Measurements from ENCODE around the gene PCNX3. TPM values are rescaled to one million over a fixed set of nuclear protein-coding genes. Genes with fewer than 3 reads are reported as not detected.

PCNX3 gene
- total and polyA plus RNA-seq, 10 of the 15 experiments (the other 5 are each of a cell fraction or from before 2014, with no cell fraction given): 0.03 to 46.6 (median 8.4) TPM

DNA sequence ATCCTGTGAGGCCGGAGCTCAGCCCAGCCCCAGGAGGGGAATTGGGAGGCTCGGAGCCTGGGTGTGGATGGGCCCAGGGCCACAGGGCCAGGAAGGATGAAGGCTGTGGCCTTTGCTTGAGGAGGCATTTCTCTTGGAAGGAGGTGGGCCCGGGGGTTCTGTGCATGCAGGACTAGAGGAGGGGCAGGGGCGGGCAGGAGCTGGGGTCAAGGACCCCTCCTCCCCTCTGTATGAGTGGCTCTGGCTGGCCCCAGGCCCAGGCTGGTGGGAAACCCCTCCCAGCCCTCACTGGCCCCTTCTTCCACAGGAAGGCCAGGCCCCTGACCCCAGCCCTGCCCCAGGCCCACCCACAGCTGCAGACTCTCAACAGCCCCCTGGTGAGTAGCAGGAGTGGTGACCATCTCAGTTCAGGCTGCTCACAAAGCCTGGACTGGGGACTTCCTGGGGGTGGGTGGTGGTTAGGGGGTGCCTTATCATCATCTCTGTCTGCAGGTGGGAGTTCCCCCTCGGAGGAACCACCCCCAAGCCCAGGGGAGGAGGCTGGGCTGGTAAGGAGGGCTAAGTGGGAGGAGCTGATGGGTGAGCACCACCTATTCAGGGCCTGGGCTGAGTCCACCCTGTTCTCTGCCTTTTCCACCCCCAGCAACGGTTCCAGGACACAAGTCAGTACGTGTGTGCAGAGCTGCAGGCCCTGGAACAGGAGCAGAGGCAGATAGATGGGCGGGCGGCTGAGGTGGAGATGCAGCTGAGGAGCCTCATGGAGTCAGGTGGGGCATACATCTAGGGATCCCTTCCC is 25.9 kb upstream of the PCNX3 start (continued):
- 0 out of 2 replicates have a peak, but pooled peaks have one; percentile 15 for TF ChIP-seq IKZF1 (conservative IDR thresholded peaks at IDR 0.05)
- no peak for TF ChIP-seq NRF1 (conservative IDR thresholded peaks at IDR 0.05; ENCODE audit: low read depth, low read length)
- TF ChIP-seq PAX8 (IDR thresholded peaks at IDR 0.05): no peak
- TF ChIP-seq ZNF24 (IDR thresholded peaks at IDR 0.05): no peak
- no peak for TF ChIP-seq KAT2A (conservative IDR thresholded peaks at IDR 0.05; ENCODE audit: control insufficient read depth, low read depth, low read length)
- no peak for TF ChIP-seq STAT3 (IDR thresholded peaks at IDR 0.05; ENCODE audit: low read depth, low read length)
- no peak for TF ChIP-seq PML (IDR thresholded peaks at IDR 0.05; ENCODE audit: low read length)
- no peak for TF ChIP-seq ZSCAN29 (IDR thresholded peaks at IDR 0.05)
- TF ChIP-seq STAT1 (conservative IDR thresholded peaks at IDR 0.05): no peak
- peak; percentile 61; the same call in 1 of the 2 replicates for TF ChIP-seq CREM (IDR thresholded peaks at IDR 0.05; ENCODE audit: low read depth)
- TF ChIP-seq CBX3 (IDR thresholded peaks at IDR 0.05; ENCODE audit: borderline replicate concordance, low read depth): no peak
- TF ChIP-seq CHD4 (IDR thresholded peaks at IDR 0.05): no peak
- no peak for TF ChIP-seq KLF5 (IDR thresholded peaks at IDR 0.05; ENCODE audit: partially characterized antibody)
- TF ChIP-seq, protein P1, sequence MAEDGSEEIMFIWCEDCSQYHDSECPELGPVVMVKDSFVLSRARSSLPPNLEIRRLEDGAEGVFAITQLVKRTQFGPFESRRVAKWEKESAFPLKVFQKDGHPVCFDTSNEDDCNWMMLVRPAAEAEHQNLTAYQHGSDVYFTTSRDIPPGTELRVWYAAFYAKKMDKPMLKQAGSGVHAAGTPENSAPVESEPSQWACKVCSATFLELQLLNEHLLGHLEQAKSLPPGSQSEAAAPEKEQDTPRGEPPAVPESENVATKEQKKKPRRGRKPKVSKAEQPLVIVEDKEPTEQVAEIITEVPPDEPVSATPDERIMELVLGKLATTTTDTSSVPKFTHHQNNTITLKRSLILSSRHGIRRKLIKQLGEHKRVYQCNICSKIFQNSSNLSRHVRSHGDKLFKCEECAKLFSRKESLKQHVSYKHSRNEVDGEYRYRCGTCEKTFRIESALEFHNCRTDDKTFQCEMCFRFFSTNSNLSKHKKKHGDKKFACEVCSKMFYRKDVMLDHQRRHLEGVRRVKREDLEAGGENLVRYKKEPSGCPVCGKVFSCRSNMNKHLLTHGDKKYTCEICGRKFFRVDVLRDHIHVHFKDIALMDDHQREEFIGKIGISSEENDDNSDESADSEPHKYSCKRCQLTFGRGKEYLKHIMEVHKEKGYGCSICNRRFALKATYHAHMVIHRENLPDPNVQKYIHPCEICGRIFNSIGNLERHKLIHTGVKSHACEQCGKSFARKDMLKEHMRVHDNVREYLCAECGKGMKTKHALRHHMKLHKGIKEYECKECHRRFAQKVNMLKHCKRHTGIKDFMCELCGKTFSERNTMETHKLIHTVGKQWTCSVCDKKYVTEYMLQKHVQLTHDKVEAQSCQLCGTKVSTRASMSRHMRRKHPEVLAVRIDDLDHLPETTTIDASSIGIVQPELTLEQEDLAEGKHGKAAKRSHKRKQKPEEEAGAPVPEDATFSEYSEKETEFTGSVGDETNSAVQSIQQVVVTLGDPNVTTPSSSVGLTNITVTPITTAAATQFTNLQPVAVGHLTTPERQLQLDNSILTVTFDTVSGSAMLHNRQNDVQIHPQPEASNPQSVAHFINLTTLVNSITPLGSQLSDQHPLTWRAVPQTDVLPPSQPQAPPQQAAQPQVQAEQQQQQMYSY (CRISPR knock-in tag; IDR thresholded peaks at IDR 0.05): no peak
- no peak for TF ChIP-seq SRF (IDR thresholded peaks at IDR 0.05; ENCODE audit: low read depth in 2 of 2, low read length in 2 of 2)
- peak; percentile 89 for TF ChIP-seq HDGF (IDR thresholded peaks at IDR 0.05)
- TF ChIP-seq CHD1 (IDR thresholded peaks at IDR 0.05; ENCODE audit: low read depth, low read length): no peak
- no peak for TF ChIP-seq TAF1 (IDR thresholded peaks at IDR 0.05; ENCODE audit: borderline replicate concordance, low read depth, low read length)
- no peak for TF ChIP-seq BRCA1 (IDR thresholded peaks at IDR 0.05; ENCODE audit: low read depth, low read length)
- TF ChIP-seq, protein P2, sequence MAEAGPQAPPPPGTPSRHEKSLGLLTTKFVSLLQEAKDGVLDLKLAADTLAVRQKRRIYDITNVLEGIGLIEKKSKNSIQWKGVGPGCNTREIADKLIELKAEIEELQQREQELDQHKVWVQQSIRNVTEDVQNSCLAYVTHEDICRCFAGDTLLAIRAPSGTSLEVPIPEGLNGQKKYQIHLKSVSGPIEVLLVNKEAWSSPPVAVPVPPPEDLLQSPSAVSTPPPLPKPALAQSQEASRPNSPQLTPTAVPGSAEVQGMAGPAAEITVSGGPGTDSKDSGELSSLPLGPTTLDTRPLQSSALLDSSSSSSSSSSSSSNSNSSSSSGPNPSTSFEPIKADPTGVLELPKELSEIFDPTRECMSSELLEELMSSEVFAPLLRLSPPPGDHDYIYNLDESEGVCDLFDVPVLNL (IDR thresholded peaks at IDR 0.05; ENCODE audit: low read depth, low read length): no peak
- no peak for TF ChIP-seq ZNF207 (IDR thresholded peaks at IDR 0.05; ENCODE audit: borderline replicate concordance)
- TF ChIP-seq RUNX3 (IDR thresholded peaks at IDR 0.05; ENCODE audit: low read length): peak; percentile 92
- no peak for TF ChIP-seq PAX5 (IDR thresholded peaks at IDR 0.05; ENCODE audit: borderline replicate concordance, low read depth, low read length)
- no peak for TF ChIP-seq RB1 (IDR thresholded peaks at IDR 0.05; ENCODE audit: borderline replicate concordance)
- TF ChIP-seq, protein P3, sequence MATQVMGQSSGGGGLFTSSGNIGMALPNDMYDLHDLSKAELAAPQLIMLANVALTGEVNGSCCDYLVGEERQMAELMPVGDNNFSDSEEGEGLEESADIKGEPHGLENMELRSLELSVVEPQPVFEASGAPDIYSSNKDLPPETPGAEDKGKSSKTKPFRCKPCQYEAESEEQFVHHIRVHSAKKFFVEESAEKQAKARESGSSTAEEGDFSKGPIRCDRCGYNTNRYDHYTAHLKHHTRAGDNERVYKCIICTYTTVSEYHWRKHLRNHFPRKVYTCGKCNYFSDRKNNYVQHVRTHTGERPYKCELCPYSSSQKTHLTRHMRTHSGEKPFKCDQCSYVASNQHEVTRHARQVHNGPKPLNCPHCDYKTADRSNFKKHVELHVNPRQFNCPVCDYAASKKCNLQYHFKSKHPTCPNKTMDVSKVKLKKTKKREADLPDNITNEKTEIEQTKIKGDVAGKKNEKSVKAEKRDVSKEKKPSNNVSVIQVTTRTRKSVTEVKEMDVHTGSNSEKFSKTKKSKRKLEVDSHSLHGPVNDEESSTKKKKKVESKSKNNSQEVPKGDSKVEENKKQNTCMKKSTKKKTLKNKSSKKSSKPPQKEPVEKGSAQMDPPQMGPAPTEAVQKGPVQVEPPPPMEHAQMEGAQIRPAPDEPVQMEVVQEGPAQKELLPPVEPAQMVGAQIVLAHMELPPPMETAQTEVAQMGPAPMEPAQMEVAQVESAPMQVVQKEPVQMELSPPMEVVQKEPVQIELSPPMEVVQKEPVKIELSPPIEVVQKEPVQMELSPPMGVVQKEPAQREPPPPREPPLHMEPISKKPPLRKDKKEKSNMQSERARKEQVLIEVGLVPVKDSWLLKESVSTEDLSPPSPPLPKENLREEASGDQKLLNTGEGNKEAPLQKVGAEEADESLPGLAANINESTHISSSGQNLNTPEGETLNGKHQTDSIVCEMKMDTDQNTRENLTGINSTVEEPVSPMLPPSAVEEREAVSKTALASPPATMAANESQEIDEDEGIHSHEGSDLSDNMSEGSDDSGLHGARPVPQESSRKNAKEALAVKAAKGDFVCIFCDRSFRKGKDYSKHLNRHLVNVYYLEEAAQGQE (IDR thresholded peaks at IDR 0.05; ENCODE audit: low read depth, low read length): no peak
- no peak for TF ChIP-seq RFX5 (IDR thresholded peaks at IDR 0.05; ENCODE audit: low read depth, low read length)
